Inflammatory macrophage treated with lipopolysaccharide for 4 hours (primary cell): ENCODE measurements around the gene KRTAP12-4.

Experiments used
- DNase-seq: peaks from one replicate; pipeline ENCODE4 v3.0.0-alpha.2; 2020

Gene KRTAP12-4

GRCh38 chr21:44606495-44606894, 48.0 kb downstream of the KRTAP12-4 start:
- no peak for DNase-seq
